ENCODE results near the gene UNC5B. TPM values are rescaled to one million over a fixed set of nuclear protein-coding genes. Genes with fewer than 3 reads are reported as not detected.

Gene UNC5B
- total RNA-seq, 4 donors from 2014 or later, result 2.2 to 3.7 (median 3.2) TPM

DNA sequence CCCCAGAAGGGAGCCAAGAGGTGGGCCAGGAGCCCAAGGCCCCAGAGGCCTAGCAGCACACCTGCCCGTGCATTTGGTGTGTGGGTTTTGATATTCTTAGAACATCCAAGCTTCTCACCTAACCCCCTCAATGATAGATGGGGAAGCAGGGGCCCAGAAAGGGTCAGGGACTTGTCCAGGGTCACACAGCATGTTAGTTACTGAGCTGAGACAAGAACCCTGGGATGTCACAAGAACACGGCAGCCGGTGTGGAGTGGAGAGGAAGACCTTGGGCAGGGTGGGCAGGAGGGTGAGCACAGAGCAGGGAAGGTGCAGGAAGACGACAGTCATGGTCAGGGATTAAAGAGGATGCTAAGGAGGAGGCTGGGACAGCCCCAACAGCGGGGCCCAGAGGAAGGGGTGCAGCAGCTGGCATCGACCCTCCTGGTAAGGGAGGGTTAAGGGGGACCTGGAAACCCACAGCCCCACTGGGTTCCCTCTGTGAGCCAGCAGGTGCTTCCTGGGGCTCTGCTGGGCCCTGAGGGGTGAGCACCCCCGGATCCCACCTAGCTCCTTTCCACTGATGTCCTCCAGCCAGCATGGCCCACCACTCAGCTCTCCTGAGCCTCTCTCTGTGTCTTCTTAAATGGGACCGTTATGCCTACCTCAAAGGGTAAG is 44.4 kb downstream of the UNC5B start:
- Histone ChIP-seq H3K36me3 (no peaks in the 10 kb centered on the region), H3K4me1 (peaks cover 0 to 38% (median 12%) of the 10 kb centered on the region in 3 donors), H3K4me3 (no peak overlapping the region), H3K9me3 (no peaks in the 10 kb centered on the region), H3K27me3 (no peaks in the 10 kb centered on the region), H3K27ac (no peak overlapping the region)
- 95 to 100% methylated on average over 1 to 3 of the region's 8 CpGs for WGBS, 2 donors (ENCODE audit: low coverage in 1 of 2)
- ATAC-seq, result no peak
- TF ChIP-seq, protein P1, sequence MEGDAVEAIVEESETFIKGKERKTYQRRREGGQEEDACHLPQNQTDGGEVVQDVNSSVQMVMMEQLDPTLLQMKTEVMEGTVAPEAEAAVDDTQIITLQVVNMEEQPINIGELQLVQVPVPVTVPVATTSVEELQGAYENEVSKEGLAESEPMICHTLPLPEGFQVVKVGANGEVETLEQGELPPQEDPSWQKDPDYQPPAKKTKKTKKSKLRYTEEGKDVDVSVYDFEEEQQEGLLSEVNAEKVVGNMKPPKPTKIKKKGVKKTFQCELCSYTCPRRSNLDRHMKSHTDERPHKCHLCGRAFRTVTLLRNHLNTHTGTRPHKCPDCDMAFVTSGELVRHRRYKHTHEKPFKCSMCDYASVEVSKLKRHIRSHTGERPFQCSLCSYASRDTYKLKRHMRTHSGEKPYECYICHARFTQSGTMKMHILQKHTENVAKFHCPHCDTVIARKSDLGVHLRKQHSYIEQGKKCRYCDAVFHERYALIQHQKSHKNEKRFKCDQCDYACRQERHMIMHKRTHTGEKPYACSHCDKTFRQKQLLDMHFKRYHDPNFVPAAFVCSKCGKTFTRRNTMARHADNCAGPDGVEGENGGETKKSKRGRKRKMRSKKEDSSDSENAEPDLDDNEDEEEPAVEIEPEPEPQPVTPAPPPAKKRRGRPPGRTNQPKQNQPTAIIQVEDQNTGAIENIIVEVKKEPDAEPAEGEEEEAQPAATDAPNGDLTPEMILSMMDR (IDR thresholded peaks at IDR 0.05), result no peak
- TF ChIP-seq POLR2AphosphoS5 (IDR thresholded peaks at IDR 0.05) (no peak), EP300 (IDR thresholded peaks at IDR 0.05) (no peak)

- H3K36me3 ChIP-seq, result no peaks in the 10 kb centered on the region
- no peaks in the 10 kb centered on the region for H3K27me3 ChIP-seq
- WGBS, 2 donors (ENCODE audit: low coverage in 1 of 2), result 81 to 85% methylated on average over 2 to 3 of the region's 11 CpGs
- H3K9me3 ChIP-seq, result no peaks in the 10 kb centered on the region
- ATAC-seq, result no peak
- H3K27ac ChIP-seq, result no peak overlapping the region
- H3K4me3 ChIP-seq, result no peak overlapping the region
- peaks cover 0 to 44% (median 12%) of the 10 kb centered on the region in 3 donors for H3K4me1 ChIP-seq
- TF ChIP-seq POLR2AphosphoS5 (IDR thresholded peaks at IDR 0.05) (no peak), EP300 (IDR thresholded peaks at IDR 0.05) (no peak), POLR2A (IDR thresholded peaks at IDR 0.05) (no peak)
- TF ChIP-seq, protein P1 (IDR thresholded peaks at IDR 0.05), result no peak
These were observed 45.1 kb downstream of the UNC5B start for GRCh38 chr10:71257319-71257997.

- Histone ChIP-seq H3K4me1 (peaks cover 0 to 47% (median 12%) of the 10 kb centered on the region in 3 donors), H3K9me3 (no peaks in the 10 kb centered on the region), H3K27me3 (no peaks in the 10 kb centered on the region), H3K4me3 (no peak overlapping the region), H3K27ac (no peak overlapping the region), H3K36me3 (no peaks in the 10 kb centered on the region)
- ATAC-seq, result no peak
- TF ChIP-seq, protein P1 (IDR thresholded peaks at IDR 0.05), result no peak
- WGBS, 2 donors (ENCODE audit: low coverage in 1 of 2), result 100% methylated on average over 1 of the region's 4 CpGs; no CpG with 5 or more reads in 1 of the 2 donors
These were observed 45.7 kb downstream of the UNC5B start for GRCh38 chr10:71258046-71258445.

- H3K9me3 ChIP-seq, result no peaks in the 10 kb centered on the region
- H3K36me3 ChIP-seq, result no peaks in the 10 kb centered on the region
- no peaks in the 10 kb centered on the region for H3K27me3 ChIP-seq
- ATAC-seq, result no peak
- TF ChIP-seq EP300 (IDR thresholded peaks at IDR 0.05), result no peak
- TF ChIP-seq, protein P1 (IDR thresholded peaks at IDR 0.05), result no peak
- no peak for TF ChIP-seq POLR2A (IDR thresholded peaks at IDR 0.05)
- no peak for TF ChIP-seq POLR2AphosphoS5 (IDR thresholded peaks at IDR 0.05)
- H3K27ac ChIP-seq, result no peak overlapping the region
- 100% methylated on average over 1 of the region's 9 CpGs; no CpG with 5 or more reads in 1 of the 2 donors for WGBS, 2 donors (ENCODE audit: low coverage in 1 of 2)
- no peak overlapping the region for H3K4me3 ChIP-seq
- H3K4me1 ChIP-seq, result peaks cover 0 to 47% (median 12%) of the 10 kb centered on the region in 3 donors
These were observed 46.2 kb downstream of the UNC5B start for GRCh38 chr10:71258446-71259145.

Data from gastroesophageal sphincter (tissue), 4 donors.